AG20443 (cell line): Measurements from ENCODE around the gene MYL9.
"Not testable (repeated sequence)": the region's sequence is repeated elsewhere in the genome, so short reads cannot be mapped to it uniquely, and the experiment has no call there.

Experiments
- DNase-seq: peaks from one replicate; pipeline ENCODE4 v3.0.0; 2012; ENCODE audit warnings: low spot score, mixed read lengths

MYL9 gene

GRCh38 chr20:36549942-36550789 lies 8.8 kb downstream of the MYL9 start:
- no peak for DNase-seq

- peak; percentile 37 for DNase-seq
Observed at GRCh38 chr20:36550790-36551299, 9.5 kb downstream of the MYL9 start.

GRCh38 chr20:36555248-36555647 lies 13.9 kb downstream of the MYL9 start:
- DNase-seq, result no peak

GRCh38 chr20:36562724-36563123 lies 21.4 kb downstream of the MYL9 start:
- no peak for DNase-seq

GRCh38 chr20:36563374-36563773 lies 22.1 kb downstream of the MYL9 start:
- DNase-seq, result no peak

- DNase-seq, result not testable (repeated sequence)
Observed at GRCh38 chr20:36564078-36564725, 22.9 kb downstream of the MYL9 start.

- not testable (repeated sequence) for DNase-seq
Observed at GRCh38 chr20:36564726-36565121, 23.4 kb downstream of the MYL9 start.

GRCh38 chr20:36565520-36565919 lies 24.2 kb downstream of the MYL9 start:
- DNase-seq, result no peak

GRCh38 chr20:36569847-36570429 lies 28.6 kb downstream of the MYL9 start:
- peak; percentile 90 for DNase-seq

GRCh38 chr20:36571564-36572504 lies 30.5 kb downstream of the MYL9 start:
- DNase-seq, result no peak

GRCh38 chr20:36572701-36573102 lies 31.4 kb downstream of the MYL9 start:
- DNase-seq, result no peak

- DNase-seq, result peak; percentile 94
Observed at GRCh38 chr20:36573103-36573797, 31.9 kb downstream of the MYL9 start, which contains the start of gene TGIF2. Gene TGIF2 (plus strand): TSS chr20:36573597. CDS start chr20:36578775, 5,178 bp downstream.

GRCh38 chr20:36573798-36574365 lies 32.6 kb downstream of the MYL9 start:
- DNase-seq, result peak; percentile 37

GRCh38 chr20:36574366-36575135 lies 33.2 kb downstream of the MYL9 start:
- peak; percentile 61 for DNase-seq

- no peak for DNase-seq
Observed at GRCh38 chr20:36576081-36576445, 34.7 kb downstream of the MYL9 start.

- DNase-seq, result no peak
Observed at GRCh38 chr20:36578356-36579041, 37.2 kb downstream of the MYL9 start.

- DNase-seq, result no peak
Observed at GRCh38 chr20:36579996-36580545, 38.8 kb downstream of the MYL9 start.

- DNase-seq, result no peak
Observed at GRCh38 chr20:36582322-36582721, 41.0 kb downstream of the MYL9 start.

GRCh38 chr20:36582821-36583220 lies 41.5 kb downstream of the MYL9 start:
- DNase-seq, result no peak
